Fibroblast of lung (primary cell): ENCODE data around the gene CHRM3. TPM values are rescaled to one million over a fixed set of nuclear protein-coding genes. Genes with fewer than 3 reads are reported as not detected.

ENCODE experiments used
- DNase-seq, 2 donors: peaks; one replicate each; pipeline versions ENCODE4 v3.0.0 to v3.0.0-alpha.2; 2010; ENCODE audit warnings: low read depth in 2 of 2
- H2AFZ ChIP-seq: 2 replicates; pipeline ENCODE4 v1.5.1; 2012; ENCODE audit warnings: low read length, control low read depth, inconsistent platforms
- H3K27ac ChIP-seq: 2 replicates; pipeline ENCODE4 v1.5.1; 2011; ENCODE audit warnings: low read length, control low read depth; ENCODE audit not compliant: insufficient read depth
- H3K27me3 ChIP-seq: 2 replicates; pipeline ENCODE4 v1.5.1; 2011; ENCODE audit warnings: mild to moderate bottlenecking, low read length; ENCODE audit not compliant: control insufficient read depth, insufficient read depth
- H3K36me3 ChIP-seq: 2 replicates; pipeline ENCODE4 v1.5.1; 2011; ENCODE audit warnings: low read length; ENCODE audit not compliant: control insufficient read depth, insufficient read depth
- H3K4me1 ChIP-seq: 2 replicates; pipeline ENCODE4 v1.5.1; 2011; ENCODE audit warnings: low read length; ENCODE audit not compliant: control insufficient read depth, insufficient read depth; ENCODE audit errors: extremely low read depth
- H3K4me2 ChIP-seq: 2 replicates; pipeline ENCODE4 v1.5.1; 2011; ENCODE audit warnings: low read length, control low read depth; ENCODE audit not compliant: insufficient read depth; ENCODE audit errors: extremely low read depth
- H3K4me3 ChIP-seq, 4 experiments: fragments of 200-600 bp in 1 of 4; sonication (generic) in 1 of 4; replicated peaks in 1 of 4; 2 replicates each; pipeline ENCODE4 v1.5.1; 2011 to 2016; ENCODE audit warnings: low read length in 4 of 4, low read depth in 3 of 4, mild to moderate bottlenecking in 3 of 4, control low read depth in 2 of 4, inconsistent platforms in 1 of 4, mixed read lengths in 1 of 4; ENCODE audit not compliant: insufficient read depth in 1 of 4; ENCODE audit errors: control extremely low read depth in 1 of 4
- H3K79me2 ChIP-seq: 2 replicates; pipeline ENCODE4 v1.5.1; 2012; ENCODE audit warnings: mild to moderate bottlenecking, low read length, inconsistent platforms; ENCODE audit not compliant: control insufficient read depth, insufficient read depth
- H3K9ac ChIP-seq: 2 replicates; pipeline ENCODE4 v1.5.1; 2011; ENCODE audit warnings: mild to moderate bottlenecking, low read length, control low read depth; ENCODE audit not compliant: insufficient read depth
- H3K9me3 ChIP-seq: 2 replicates; pipeline ENCODE4 v1.5.1; 2012; ENCODE audit warnings: low read depth, low read length; ENCODE audit not compliant: control insufficient read depth, insufficient read depth
- H4K20me1 ChIP-seq: 2 replicates; pipeline ENCODE4 v1.5.1; 2011; ENCODE audit warnings: low read length; ENCODE audit not compliant: control insufficient read depth, insufficient read depth; ENCODE audit errors: extremely low read depth
- EZH2 ChIP-seq: IDR thresholded peaks from 2 replicates; pipeline ENCODE4 v1.5.1; 2012; ENCODE audit warnings: low read length, control low read depth, mild to moderate bottlenecking; ENCODE audit errors: missing control alignments
- polyA plus RNA-seq, 2 donors: library from polyadenylated mRNA; depleted of rRNA in 1 of 2; stranded (reverse) in 1 of 2; unstranded in 1 of 2; fragments of >200 nt; gene quantifications; 2 replicates each; pipeline ENCODE4 v1.2.1, GENCODE V29; 2011 to 2012; ENCODE audit warnings: missing spikeins in 1 of 2
- total RNA-seq: library from RNA; depleted of rRNA; stranded (reverse); fragments of >200 nt; gene quantifications from 2 replicates; pipeline ENCODE4 v1.2.1, GENCODE V29; 2014
- TF ChIP-seq, protein P1 (sequence below), 2 donors: IDR thresholded peaks in 1 of 2; conservative IDR thresholded peaks in 1 of 2; 1 replicate in 1 of 2; 2 replicates in 1 of 2; pipeline ENCODE4 v1.5.1; 2011 to 2012; ENCODE audit warnings: low read length in 2 of 2, control low read depth in 1 of 2, inconsistent platforms in 1 of 2, low read depth in 1 of 2, mild to moderate bottlenecking in 1 of 2

CHRM3 gene
- total and polyA plus RNA-seq, 2 donors (not counting 1 experiment from before 2014, with no cell fraction given), result under 0.01 to 0.02 TPM

DNA sequence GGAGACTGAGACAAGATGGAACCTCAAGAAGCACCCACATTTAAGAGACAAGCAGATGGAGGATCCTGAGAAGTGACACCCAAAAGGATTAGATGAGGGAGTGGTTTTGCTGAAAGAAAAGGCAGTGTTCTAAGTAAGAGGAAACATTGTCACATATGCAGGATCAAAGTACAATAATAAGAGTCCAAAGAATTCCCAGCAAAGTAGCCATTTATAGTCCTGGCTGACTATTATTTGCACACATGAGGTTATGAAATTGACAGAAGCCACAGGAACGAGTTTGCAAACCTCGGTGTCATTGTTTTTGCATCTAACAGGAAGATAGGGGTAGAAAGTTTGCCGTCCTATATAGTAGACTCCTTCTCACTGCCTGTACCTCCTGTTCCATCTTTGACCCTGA, 41.3 kb downstream of the CHRM3 start:
- Histone ChIP-seq H3K27ac (no peak overlapping the region), H3K4me2 (no peak overlapping the region), H3K9ac (no peak overlapping the region), H2AFZ (no peak overlapping the region), H3K79me2 (no peaks in the 10 kb centered on the region), H4K20me1 (no peaks in the 10 kb centered on the region), H3K4me1 (no peaks in the 10 kb centered on the region), H3K27me3 (no peaks in the 10 kb centered on the region), H3K9me3 (no peaks in the 10 kb centered on the region), H3K4me3 (no peak overlapping the region), H3K36me3 (no peaks in the 10 kb centered on the region)
- DNase-seq, result no peak
- no peak for TF ChIP-seq EZH2
- TF ChIP-seq, protein P1, sequence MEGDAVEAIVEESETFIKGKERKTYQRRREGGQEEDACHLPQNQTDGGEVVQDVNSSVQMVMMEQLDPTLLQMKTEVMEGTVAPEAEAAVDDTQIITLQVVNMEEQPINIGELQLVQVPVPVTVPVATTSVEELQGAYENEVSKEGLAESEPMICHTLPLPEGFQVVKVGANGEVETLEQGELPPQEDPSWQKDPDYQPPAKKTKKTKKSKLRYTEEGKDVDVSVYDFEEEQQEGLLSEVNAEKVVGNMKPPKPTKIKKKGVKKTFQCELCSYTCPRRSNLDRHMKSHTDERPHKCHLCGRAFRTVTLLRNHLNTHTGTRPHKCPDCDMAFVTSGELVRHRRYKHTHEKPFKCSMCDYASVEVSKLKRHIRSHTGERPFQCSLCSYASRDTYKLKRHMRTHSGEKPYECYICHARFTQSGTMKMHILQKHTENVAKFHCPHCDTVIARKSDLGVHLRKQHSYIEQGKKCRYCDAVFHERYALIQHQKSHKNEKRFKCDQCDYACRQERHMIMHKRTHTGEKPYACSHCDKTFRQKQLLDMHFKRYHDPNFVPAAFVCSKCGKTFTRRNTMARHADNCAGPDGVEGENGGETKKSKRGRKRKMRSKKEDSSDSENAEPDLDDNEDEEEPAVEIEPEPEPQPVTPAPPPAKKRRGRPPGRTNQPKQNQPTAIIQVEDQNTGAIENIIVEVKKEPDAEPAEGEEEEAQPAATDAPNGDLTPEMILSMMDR (conservative IDR thresholded peaks at IDR 0.05 in 1 of 2, IDR thresholded peaks at IDR 0.05 in 1 of 2; ENCODE audit: low read depth in 1 of 2, low read length in 2 of 2), result no peak

DNA sequence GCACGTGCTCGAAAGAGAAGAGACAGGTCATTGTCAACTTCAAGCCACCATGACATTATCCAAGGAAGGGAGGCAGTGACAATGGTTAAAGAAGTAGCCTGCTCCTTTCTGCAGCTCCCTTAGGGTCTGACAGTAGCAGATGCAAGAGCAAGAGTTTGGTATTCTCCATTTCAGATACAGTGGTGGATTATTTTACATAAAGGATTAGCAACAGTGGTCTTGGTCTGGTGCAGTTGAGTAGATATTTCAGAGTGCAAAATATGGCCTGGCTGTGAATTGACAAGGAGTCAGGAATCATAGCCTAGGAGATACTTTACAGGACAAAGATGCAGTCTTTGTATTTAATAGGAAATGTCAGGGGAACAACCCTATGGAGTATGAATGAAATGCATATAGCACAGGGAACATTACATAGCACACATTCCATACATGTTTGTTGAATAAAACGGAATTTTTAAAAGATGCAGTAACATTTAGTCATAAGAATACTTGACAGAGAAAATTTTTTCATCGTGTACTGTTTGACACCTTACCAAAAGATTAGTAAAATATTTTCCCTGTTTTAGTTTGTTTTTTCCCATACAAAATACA, 41.8 kb downstream of the CHRM3 start:
- Histone ChIP-seq H3K79me2 (no peaks in the 10 kb centered on the region), H3K4me3 (no peak overlapping the region), H3K9ac (no peak overlapping the region), H3K27ac (no peak overlapping the region), H3K36me3 (no peaks in the 10 kb centered on the region), H3K4me1 (no peaks in the 10 kb centered on the region), H3K9me3 (no peaks in the 10 kb centered on the region), H3K27me3 (no peaks in the 10 kb centered on the region), H3K4me2 (no peak overlapping the region), H4K20me1 (no peaks in the 10 kb centered on the region), H2AFZ (no peak overlapping the region)
- no peak for TF ChIP-seq EZH2
- TF ChIP-seq, protein P1 (conservative IDR thresholded peaks at IDR 0.05 in 1 of 2, IDR thresholded peaks at IDR 0.05 in 1 of 2; ENCODE audit: low read depth in 1 of 2, low read length in 2 of 2), result no peak
- DNase-seq, result peak in 1 of 2 donors; percentile 30

DNA sequence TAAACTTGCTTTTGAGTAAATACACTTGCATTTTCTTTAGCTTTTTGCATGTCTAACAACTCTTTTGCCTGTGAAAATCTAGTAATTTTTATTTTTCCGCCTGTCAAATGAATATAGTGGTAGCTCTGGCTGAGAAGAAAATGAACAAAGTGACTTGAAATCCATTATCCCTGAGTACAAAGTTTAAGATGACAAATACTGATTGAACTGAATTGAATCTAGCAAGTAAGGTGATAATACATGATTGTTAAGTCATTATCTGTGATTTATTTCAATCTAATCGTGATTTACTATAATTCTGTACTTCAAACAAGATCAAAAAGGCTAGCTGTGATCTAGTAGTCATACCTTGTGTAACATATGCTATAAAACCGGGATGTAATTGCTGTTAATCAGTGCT, 42.8 kb downstream of the CHRM3 start:
- TF ChIP-seq, protein P1 (conservative IDR thresholded peaks at IDR 0.05 in 1 of 2, IDR thresholded peaks at IDR 0.05 in 1 of 2; ENCODE audit: low read depth in 1 of 2, low read length in 2 of 2), result no peak
- no peak for TF ChIP-seq EZH2
- Histone ChIP-seq H4K20me1 (no peaks in the 10 kb centered on the region), H3K27me3 (no peaks in the 10 kb centered on the region), H3K27ac (no peak overlapping the region), H2AFZ (no peak overlapping the region), H3K4me1 (no peaks in the 10 kb centered on the region), H3K4me3 (no peak overlapping the region), H3K9me3 (no peaks in the 10 kb centered on the region), H3K36me3 (no peaks in the 10 kb centered on the region), H3K4me2 (no peak overlapping the region), H3K79me2 (no peaks in the 10 kb centered on the region), H3K9ac (no peak overlapping the region)
- no peak for DNase-seq
